ENCODE data around the gene MYLK.

- no peak for TF ChIP-seq CTCF (IDR thresholded peaks at IDR 0.05; ENCODE audit: insufficient read depth, low read depth, low read length)
- no peak for TF ChIP-seq EZH2 (IDR thresholded peaks at IDR 0.05; ENCODE audit: insufficient read depth, low read length)
Observed at GRCh38 chr3:123653221-123653682, 230.9 kb downstream of the MYLK start.

Measured in astrocyte (in vitro differentiated cells and primary cell).